ENCODE measurements around the gene SLC37A1. TPM values are rescaled to one million over a fixed set of nuclear protein-coding genes. Genes with fewer than 3 reads are reported as not detected.

The SLC37A1 gene
- total RNA-seq, 1 experiment from 2014 or later, result 4.3 TPM

DNA sequence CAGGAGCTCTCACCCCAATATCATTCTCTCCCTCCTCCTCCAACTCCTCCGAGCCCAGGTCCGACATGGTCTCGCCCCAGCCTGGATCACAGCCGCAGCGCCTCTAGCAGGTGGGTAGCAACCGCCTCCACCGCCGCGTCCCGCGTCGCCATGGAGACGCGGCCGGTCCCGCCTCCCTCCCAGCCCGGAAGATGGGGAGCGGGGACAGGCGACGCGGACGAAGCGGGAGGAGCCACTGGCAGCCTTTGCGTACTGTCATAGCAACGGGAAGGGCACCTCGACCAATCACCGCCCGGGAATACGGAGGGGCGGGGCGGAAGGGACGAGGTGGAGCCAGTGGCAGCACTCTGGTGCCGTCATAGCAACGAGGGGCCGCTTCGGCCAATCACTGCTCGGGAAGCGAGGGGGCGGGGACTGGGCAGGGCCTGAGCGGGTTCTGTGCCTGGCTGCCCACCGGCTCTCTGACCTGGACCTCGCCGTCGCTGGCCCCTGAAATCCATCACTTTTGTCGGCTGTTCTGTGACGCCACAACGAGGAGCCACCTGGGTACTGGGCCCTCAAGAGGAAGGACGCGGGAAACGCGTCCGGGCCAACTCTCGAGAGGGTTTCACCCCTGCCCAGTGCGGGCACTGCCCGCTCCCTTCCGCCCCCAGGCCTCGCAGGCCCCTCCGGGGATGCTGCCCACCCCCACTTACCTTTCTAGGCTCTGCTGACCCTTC lies 17.4 kb upstream of the SLC37A1 start, which contains the start of gene RSPH1:
Gene RSPH1, minus strand, starts transcription at position 105 of the 719 bp plus-strand sequence. Its CDS starts 38 bp downstream, at position 67.
- in situ Hi-C loops (cut with HindIII; ENCODE audit: low pct_unique_long_range_greater_than_20kb, low sequenced_read_pairs), result no loop called here

DNA sequence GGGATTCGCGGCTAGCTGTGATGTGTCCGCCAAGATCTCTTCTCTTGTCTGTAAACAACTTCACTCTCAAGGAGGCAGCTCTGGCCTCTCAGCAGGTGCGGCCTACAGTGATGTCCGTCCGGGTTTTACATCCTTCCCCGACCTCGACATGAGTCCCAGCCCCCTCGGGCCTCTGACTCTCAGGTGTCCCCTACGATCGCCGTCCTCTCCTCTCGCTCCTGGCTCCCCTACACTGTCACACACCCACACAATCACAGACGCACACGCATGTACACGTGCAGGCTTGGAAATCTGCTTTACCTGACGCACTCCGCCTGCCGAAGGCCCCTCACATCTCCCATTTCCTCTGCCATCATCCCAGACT lies 16.8 kb upstream of the SLC37A1 start:
- no peak for DNase-seq (ENCODE audit: low read depth, low spot score)
- in situ Hi-C loops (cut with HindIII; ENCODE audit: low pct_unique_long_range_greater_than_20kb, low sequenced_read_pairs), result no loop called here

More for the DNA sequence above, 17.4 kb upstream of the SLC37A1 start, which contains the start of gene RSPH1:
- peak; percentile 97 for DNase-seq (ENCODE audit: low read depth, low spot score)

DNA sequence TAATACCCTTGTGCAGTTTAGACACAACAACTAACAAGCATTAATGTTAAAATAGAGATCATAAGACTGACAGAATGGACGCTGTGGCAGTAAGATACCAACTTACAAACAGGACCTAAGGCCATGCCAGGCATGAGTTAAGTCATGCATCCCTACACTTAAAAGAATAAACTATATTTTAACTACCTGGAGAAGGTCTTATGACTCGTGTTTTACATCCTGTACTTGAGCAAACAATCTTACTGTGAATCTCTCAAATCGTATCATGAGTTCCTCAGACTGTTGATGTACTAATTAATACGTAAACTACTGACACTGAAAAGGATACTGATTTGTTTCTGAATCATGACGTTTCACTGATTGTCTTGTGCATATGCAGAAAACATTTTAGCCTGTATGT lies 15.6 kb upstream of the SLC37A1 start:
- in situ Hi-C loops (cut with HindIII; ENCODE audit: low pct_unique_long_range_greater_than_20kb, low sequenced_read_pairs), result no loop called here

DNA sequence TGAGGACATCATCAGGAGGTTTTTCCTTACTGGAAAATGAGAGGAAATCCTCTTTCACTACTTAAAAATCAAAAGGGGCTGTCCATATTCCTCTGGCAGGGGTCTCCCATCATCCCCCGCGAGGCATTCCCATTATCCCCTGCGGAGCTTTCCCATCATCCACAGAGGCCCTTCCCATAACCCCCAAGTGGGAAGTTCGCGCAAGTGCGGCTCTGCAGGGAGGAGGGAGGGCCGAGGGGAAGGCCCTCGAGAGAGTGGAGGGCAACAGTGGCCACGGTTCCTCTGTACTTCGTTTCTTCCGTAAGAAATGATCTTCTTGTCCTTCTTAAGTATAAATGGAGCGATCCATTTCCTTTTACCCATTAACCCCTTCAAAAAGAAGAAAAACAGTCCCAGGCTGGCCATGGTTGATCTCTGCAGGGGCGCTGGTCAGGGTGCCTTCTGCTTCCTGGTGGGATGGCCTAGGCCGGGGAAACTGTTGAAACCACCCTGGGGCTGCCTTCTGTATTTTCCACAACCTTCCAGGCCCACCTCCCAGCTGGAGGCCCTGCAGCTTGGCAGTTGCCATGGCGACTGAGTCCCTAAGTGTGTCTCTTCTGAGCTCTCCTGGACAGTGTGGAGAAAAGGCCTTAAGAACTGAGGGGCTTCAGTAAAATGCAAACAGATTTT lies 14.1 kb upstream of the SLC37A1 start:
- in situ Hi-C loops (cut with HindIII; ENCODE audit: low pct_unique_long_range_greater_than_20kb, low sequenced_read_pairs), result no loop called here
- DNase-seq (ENCODE audit: low read depth, low spot score), result no peak

More for the DNA sequence above, 15.6 kb upstream of the SLC37A1 start:
- no peak for DNase-seq (ENCODE audit: low read depth, low spot score)

DNA sequence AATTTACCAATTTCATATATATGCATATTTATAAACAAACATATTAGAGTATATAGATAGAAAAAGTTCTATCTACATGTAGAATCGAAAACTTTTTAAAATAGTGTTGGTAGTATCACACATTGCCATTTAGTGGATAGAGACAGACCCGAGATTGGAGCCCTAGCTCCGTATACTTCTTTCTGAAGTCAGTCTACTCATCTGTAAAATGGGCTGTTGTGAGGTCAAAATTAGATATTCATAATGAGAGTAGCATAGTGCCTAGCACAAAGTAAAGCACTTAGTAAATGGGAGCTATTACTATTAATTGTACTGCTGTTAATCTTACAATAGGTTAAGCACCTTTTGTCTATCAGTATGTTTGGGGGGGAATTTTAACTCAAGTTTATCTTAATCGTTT lies 13.4 kb upstream of the SLC37A1 start:
- in situ Hi-C loops (cut with HindIII; ENCODE audit: low pct_unique_long_range_greater_than_20kb, low sequenced_read_pairs), result no loop called here
- no peak for DNase-seq (ENCODE audit: low read depth, low spot score)

DNA sequence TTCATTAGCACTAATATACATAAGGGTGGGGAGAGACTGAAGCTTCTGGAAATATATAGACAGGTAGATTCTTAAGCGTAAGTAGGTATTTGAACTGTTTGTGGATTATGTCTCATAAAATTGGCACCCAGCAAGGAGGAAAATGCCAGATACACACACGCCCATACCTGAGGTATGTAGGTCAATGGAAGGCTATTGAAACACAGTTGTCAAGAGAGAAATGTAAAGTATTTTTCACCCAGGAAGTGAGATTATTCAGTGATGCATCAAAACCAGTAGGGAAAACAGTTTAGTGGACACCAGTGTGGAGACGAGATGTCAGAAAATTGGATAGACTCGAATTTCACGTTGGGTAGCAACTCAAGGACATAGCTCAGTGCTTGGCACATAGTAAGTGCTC lies 12.9 kb upstream of the SLC37A1 start:
- in situ Hi-C loops (cut with HindIII; ENCODE audit: low pct_unique_long_range_greater_than_20kb, low sequenced_read_pairs), result no loop called here
- DNase-seq (ENCODE audit: low read depth, low spot score), result no peak

DNA sequence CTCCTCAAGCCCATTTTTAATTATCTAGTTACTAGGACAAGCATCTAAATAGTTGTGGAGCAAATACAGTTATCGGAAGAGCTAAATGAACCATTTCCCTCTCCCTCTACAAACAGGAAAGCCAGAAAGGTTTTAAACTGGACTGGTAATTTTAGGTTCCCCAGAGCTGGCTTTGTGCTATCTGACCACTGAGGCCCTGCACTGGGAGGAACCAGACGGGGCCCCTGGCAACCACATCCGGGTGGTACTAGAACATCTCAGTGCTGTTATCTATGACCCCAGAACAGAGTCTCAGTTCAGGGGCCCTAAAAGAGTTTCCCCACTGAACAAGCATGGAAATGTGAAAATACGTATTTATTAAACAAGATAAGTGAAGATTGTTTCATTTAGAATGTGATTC lies 9.9 kb upstream of the SLC37A1 start:
- DNase-seq (ENCODE audit: low read depth, low spot score), result no peak
- in situ Hi-C loops (cut with HindIII; ENCODE audit: low pct_unique_long_range_greater_than_20kb, low sequenced_read_pairs), result no loop called here

DNA sequence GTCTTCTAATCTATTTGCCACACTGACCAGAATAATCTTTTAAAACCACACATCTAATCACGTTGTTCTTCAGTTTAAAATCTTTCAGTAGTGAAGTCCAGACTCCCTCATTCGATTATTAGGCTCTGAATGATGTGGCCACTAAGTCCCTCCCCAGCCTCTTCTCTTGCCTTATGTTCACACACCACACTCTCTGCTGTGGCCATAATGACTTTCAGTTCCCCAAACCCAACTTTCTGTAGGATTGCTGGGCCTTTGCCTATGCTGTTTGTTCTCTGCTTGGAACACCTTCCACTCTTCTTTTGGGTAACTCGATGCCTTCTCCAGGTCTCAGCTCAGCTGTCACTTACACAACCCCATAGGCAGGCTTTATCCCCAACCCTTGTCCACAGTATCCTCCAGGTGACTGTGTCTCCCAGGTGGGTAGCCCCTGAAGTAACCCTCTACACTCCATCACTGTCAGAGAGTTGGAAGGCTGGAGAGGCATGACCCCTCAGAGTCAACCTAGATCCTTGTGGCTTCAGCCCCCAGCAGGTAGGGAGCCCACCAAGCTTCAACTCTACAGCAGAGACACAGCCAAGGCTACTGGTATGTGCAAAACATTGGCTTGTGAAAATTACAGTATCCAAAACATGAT lies 8.4 kb upstream of the SLC37A1 start:
- in situ Hi-C loops (cut with HindIII; ENCODE audit: low pct_unique_long_range_greater_than_20kb, low sequenced_read_pairs), result no loop called here
- DNase-seq (ENCODE audit: low read depth, low spot score), result no peak

DNA sequence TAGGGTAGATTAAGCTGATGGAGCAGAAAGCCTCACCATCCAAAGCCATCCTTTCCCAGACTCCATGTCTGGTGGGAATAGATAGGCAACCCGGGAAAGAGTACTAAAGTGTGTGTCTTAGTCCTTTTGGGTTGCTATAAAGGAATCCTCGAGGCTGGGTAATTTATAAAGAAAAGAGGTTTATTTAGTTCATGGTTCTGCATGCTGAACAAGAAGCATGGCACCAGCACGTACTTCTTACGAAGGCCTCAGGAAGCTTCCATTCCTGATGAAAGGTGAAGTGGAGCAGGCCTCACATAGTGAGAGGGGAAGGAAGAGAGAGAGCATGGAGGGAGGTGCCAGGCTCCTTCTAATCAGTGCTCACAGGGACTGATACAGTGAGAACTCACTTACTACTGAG lies 6.2 kb upstream of the SLC37A1 start:
- in situ Hi-C loops (cut with HindIII; ENCODE audit: low pct_unique_long_range_greater_than_20kb, low sequenced_read_pairs), result no loop called here

DNA sequence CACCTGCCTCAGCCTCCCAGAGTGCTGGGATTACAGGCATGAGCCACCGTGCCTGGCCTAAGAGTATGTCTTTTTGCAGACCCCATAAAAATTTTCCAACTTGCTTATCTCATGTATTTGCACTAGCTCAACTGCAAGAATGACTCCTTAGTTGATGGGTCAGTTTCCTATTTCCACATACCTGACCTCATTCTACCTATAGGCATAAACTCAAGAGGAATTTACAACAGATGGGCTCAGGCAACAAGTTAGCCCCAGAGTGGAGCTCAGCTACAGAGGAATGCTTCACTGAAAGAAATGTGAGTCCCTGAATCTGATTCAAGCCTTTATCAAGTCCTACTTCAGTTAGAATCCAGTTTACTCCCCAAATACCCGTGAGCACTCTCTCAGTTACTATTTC lies 5.3 kb upstream of the SLC37A1 start:
- in situ Hi-C loops (cut with HindIII; ENCODE audit: low pct_unique_long_range_greater_than_20kb, low sequenced_read_pairs), result no loop called here
- no peak for DNase-seq (ENCODE audit: low read depth, low spot score)

More for the DNA sequence above, 6.2 kb upstream of the SLC37A1 start:
- no peak for DNase-seq (ENCODE audit: low read depth, low spot score)

DNA sequence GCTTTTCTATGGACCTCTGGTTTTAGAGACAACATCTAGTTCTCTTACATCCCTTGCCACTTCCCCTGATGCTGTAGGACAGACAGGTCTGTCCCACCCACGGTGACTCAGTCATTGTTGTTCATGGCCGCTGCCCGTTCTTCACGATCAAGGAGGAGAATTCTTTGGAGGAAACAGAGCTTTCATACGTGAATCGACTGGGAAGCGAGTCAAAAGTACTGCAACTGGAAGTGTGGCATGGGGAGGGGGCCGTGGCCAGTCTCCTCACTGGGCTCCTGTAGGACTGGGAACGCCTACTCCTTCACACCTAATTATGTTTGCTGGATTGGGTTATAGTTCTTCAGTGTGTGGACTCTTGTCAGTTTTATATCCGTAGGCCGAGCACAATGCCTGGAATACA lies 4.4 kb upstream of the SLC37A1 start:
- in situ Hi-C loops (cut with HindIII; ENCODE audit: low pct_unique_long_range_greater_than_20kb, low sequenced_read_pairs), result no loop called here
- no peak for DNase-seq (ENCODE audit: low read depth, low spot score)

DNA sequence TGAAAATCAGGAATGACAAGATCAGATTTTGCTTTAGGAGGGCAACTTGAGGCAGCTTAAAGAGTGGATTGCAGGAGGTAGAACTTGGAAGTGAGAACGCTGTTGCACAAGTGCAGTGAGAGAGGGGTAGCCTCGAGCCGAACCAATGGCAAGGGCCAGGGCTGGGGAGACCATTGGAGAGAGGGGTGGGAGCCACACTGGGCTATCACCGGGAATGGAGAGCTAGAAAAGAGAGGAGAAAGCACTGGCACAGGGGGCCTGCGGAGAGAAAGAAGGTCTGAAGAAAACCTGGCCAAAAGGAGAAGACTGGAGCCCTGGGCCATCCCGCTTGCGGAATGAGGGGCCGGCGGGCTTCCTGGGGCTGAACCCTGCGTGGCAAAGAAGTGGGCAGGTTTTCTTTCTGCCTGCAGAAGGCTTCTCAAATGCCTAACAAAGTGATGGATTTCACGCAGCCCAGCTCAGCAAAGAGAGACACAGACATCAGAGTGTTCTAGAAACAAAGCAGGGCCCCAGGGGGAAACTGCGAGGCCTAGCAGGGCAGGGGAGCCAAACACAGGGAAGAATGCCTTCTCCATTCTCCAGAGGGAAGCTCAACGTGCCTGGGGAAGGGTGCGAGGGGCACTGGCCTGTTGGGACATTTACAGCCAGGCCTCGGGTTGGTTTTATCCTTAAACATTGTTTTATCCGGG lies 1.2 kb upstream of the SLC37A1 start:
- in situ Hi-C loops (cut with HindIII; ENCODE audit: low pct_unique_long_range_greater_than_20kb, low sequenced_read_pairs), result no loop called here
- DNase-seq (ENCODE audit: low read depth, low spot score), result no peak

DNA sequence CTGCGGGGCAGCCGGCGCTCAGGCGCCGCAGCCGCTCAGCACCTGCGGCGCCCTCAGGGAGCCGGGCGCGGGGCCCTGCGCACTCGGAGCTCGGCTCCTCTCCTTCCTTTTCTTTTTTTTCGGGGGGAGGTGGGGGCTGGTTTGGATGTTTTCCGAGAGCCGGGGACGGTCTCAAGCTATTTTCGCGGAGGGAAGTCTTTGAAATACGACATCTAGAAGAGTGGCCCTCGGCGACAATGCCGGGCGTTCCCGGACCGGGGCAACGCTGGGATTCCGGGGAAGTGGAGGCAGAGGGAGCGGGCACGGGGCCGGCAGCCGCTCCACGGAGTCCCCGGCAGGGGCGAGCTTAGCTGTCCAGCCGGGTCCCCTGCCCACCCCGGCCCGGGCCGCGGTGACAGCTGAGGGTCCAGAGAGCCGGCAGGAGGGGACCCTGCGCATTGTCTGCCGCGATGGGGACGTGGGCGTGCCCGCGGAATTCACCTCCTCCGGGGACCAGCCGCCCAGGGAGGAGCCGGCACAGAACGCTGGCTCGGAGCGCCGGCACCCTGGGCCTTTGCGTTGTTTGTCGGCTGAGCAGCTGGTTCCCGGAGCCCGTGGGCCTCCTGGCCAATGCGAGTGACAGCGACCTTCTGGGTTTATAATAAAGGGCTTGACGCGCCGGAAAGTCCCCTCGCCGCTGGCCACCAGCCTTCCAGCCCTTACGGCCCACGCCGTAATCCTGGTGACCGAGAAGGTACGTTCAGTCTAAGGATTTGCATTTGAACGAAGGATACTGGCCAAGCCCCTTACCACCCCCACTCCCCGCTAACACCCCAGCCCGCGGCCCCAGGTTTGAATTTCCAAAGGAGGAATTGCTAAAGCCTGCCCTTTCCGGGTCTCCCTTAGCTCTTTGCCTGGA lies 582 bp downstream of the SLC37A1 start:
- in situ Hi-C loops (cut with HindIII; ENCODE audit: low pct_unique_long_range_greater_than_20kb, low sequenced_read_pairs), result no loop called here
- no peak for DNase-seq (ENCODE audit: low read depth, low spot score)

DNA sequence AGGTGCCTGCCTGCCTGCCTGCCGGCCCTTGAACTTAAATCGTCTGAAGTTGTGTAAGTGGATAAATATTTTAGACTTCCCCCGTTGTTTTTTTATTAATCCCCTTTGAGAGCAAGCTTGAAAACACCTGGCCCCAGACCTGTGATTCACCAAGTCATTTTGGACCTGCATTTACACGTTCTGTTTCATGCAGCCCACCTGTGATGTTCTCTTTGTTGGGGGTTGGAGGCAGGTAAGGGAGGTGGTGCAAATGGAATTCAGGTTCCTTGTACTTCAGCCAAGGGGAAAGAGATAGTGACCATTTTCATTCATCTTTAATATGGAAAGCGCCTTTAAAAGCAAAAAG lies 1.2 kb downstream of the SLC37A1 start:
- in situ Hi-C loops (cut with HindIII; ENCODE audit: low pct_unique_long_range_greater_than_20kb, low sequenced_read_pairs), result no loop called here
- DNase-seq (ENCODE audit: low read depth, low spot score), result no peak

DNA sequence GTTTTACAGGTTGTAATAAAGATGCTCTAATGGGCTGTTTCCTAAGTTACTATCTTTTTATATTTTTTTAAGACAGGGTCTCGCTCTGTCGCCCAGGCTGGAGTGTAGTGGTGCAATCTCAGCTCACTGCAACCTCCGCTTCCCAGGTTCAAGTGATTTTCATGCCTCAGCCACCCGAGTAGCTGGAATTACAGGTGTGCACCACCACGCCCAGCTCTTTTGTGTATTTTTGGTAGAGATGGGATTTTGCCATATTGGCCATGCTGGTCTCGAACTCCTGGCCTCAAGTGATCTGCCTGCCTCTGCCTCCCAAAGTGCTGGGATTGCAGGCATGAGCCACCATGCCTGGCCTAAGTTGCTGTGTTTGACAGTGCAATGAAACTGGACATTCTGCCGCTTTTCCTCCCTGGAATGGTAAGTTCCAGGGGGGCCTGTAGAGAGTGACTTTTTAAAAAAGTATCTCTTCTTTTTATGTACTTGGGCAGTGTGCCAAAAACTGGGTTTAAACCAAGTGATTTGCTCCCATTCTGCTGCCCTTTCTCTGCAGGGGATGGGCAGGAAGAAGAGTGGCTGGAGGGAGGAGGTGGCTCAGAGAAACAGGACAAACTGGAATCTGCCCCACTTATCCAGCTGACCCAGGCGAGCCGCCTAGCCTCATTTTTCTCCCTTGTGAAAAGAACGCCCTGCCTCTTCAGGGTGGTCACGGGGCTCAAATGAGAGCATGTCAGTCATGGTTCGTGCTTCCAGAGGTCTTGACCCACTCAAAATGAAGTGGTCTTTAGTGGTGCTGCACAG lies 2.3 kb downstream of the SLC37A1 start:
- in situ Hi-C loops (cut with HindIII; ENCODE audit: low pct_unique_long_range_greater_than_20kb, low sequenced_read_pairs), result no loop called here
- no peak for DNase-seq (ENCODE audit: low read depth, low spot score)

DNA sequence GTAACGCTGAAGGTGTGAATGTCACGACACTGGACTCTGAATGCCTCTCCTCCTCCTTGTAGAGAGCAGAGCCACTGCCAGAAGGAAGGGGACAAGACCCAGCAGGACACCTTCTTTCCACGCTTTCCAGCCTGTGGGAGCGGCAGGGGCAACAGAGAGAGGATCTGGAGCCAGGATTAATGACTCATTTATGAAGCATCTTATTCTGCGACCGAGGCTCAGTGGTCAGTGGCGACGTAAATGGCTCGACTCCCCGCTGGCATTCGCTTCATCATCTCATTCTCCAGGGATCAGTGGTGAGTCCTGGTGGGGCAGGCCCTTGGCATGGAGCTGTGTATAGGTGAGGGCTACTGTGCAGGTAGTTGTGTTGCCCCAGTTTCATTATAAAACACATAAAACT lies 4.6 kb downstream of the SLC37A1 start:
- no peak for DNase-seq (ENCODE audit: low read depth, low spot score)
- in situ Hi-C loops (cut with HindIII; ENCODE audit: low pct_unique_long_range_greater_than_20kb, low sequenced_read_pairs), result no loop called here

DNA sequence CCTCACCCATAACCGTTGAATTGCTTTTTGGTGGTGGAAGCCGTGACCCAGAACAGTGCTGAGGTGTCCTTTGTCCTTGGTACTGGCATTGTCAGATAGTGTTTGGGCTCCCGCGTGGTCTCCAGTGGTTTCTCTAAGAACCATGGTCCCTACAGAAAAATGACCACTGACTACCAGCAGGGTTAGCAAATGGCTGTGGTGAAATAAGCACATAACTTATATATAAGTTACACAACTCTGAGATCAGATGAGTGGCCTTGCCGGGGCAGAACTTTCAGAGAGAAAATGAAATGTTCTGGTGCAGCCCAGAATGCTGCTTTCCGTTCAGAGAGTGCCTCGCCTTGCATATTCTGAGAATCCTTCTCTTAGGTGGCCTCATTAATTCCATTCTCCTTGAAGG lies 5.0 kb downstream of the SLC37A1 start:
- in situ Hi-C loops (cut with HindIII; ENCODE audit: low pct_unique_long_range_greater_than_20kb, low sequenced_read_pairs), result no loop called here
- DNase-seq (ENCODE audit: low read depth, low spot score), result no peak

Measured in SK-MEL-5 (cell line).